Measurements from ENCODE around the gene RPL37A. TPM values are rescaled to one million over a fixed set of nuclear protein-coding genes. Genes with fewer than 3 reads are reported as not detected.

The RPL37A gene
- total and polyA plus RNA-seq, 10 donors: 688 to 9,110 (median 2,096) TPM

GRCh38 chr2:216526939-216527338 lies 28.3 kb downstream of the RPL37A start:
- 84 to 93% (median 91%) methylated on average over 1 of the region's 1 CpG for WGBS, 5 donors
- Histone ChIP-seq H3K9me3 (peaks cover 0 to 10% (median 0%) of the 10 kb centered on the region in 8 donors), H3K27me3 (replicated peaks in 1 of 7) (no peaks in the 10 kb centered on the region), H3K4me3 (no peak overlapping the region), H3K36me3 (no peaks in the 10 kb centered on the region), H3K4me1 (no peaks in the 10 kb centered on the region), H3K27ac (no peak overlapping the region)
- intact Hi-C loops (cut with DNase I; ENCODE audit: low total_unique reads): no loop called here
- TF ChIP-seq POLR2AphosphoS5 (IDR thresholded peaks at IDR 0.05): no peak
- TF ChIP-seq POLR2A (IDR thresholded peaks at IDR 0.05): no peak
- no peak for TF ChIP-seq CTCF (IDR thresholded peaks at IDR 0.05 in 8 of 11, conservative IDR thresholded peaks at IDR 0.05 in 3 of 11)
- no peak for DNase-seq

GRCh38 chr2:216527600-216527999 lies 29.0 kb downstream of the RPL37A start:
- intact Hi-C loops (cut with DNase I; ENCODE audit: low total_unique reads): no loop called here
- Histone ChIP-seq H3K36me3 (no peaks in the 10 kb centered on the region), H3K9me3 (peaks cover 0 to 10% (median 0%) of the 10 kb centered on the region in 8 donors), H3K27me3 (replicated peaks in 1 of 7) (no peaks in the 10 kb centered on the region), H3K4me3 (no peak overlapping the region), H3K4me1 (no peaks in the 10 kb centered on the region), H3K27ac (no peak overlapping the region)
- no peak for TF ChIP-seq CTCF (IDR thresholded peaks at IDR 0.05 in 8 of 11, conservative IDR thresholded peaks at IDR 0.05 in 3 of 11)
- TF ChIP-seq POLR2AphosphoS5 (IDR thresholded peaks at IDR 0.05): no peak
- no peak for TF ChIP-seq POLR2A (IDR thresholded peaks at IDR 0.05)
- DNase-seq: no peak
- 75 to 93% (median 78%) methylated on average over 1 of the region's 1 CpG for WGBS, 5 donors

DNA sequence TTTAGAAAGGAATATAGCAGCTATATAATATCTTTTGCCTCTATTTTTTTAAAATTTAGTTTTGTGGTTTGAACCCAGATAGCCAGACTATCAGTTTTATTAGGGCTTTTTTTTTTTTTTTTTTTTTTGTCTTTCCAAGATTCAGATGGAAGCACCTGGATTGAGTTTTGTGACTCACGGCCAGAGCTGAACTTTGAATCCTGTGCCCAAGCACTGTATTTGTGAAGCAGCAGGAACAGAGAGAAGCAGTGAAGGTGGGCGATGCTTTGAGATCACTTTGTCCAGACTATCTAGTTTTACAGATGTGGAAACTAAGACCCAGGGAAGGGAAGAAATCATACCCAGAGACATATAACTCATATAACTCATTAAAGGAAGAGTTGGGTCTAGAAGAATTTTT lies 33.9 kb downstream of the RPL37A start:
- TF ChIP-seq POLR2AphosphoS5 (IDR thresholded peaks at IDR 0.05) (no peak), POLR2A (IDR thresholded peaks at IDR 0.05) (no peak), CTCF (IDR thresholded peaks at IDR 0.05 in 8 of 11, conservative IDR thresholded peaks at IDR 0.05 in 3 of 11) (no peak)
- peak overlapping the region in 2 of 8 donors; percentile 7 to 82 for H3K27ac ChIP-seq

DNA sequence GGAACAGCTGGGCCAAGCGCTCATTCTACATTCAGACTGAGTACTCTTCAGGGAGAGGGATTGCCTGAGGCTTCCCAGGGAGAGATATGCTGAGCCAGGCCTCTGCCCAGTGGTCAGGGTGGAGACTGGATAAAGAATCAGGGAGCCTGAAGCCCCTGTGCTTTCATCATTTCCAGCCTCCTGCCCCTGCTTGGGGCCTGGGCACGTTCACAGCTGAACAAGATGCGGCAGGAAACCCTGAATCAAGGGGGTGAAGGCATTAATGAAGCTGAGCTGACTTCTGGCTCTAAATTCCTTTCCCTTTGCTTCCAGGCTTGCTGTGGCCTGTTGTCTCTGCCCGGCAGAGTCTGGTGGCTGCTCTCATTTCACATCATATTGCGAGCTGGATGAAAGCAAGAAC lies 35.0 kb downstream of the RPL37A start:
- 68 to 86% (median 83%) methylated on average over 5 of the region's 5 CpGs for WGBS, 5 donors
- H3K9me3 ChIP-seq: no peaks in the 10 kb centered on the region
- H3K4me1 ChIP-seq: peaks cover 0 to 38% (median 23%) of the 10 kb centered on the region in 6 donors
- H3K27me3 ChIP-seq (replicated peaks in 1 of 7): peaks cover 0 to 4% (median 0%) of the 10 kb centered on the region in 7 donors
- TF ChIP-seq CTCF (IDR thresholded peaks at IDR 0.05 in 8 of 11, conservative IDR thresholded peaks at IDR 0.05 in 3 of 11): no peak
- H3K27ac ChIP-seq: peak overlapping the region in 5 of 8 donors; percentile 66 to 82 (median 76)
- DNase-seq: no peak
- intact Hi-C loops (cut with DNase I; ENCODE audit: low total_unique reads): no loop called here
- no peaks in the 10 kb centered on the region for H3K36me3 ChIP-seq
- no peak overlapping the region for H3K4me3 ChIP-seq

More for the DNA sequence above, 33.9 kb downstream of the RPL37A start:
- H3K9me3 ChIP-seq: no peaks in the 10 kb centered on the region
- intact Hi-C loops (cut with DNase I; ENCODE audit: low total_unique reads): no loop called here
- no peak overlapping the region for H3K4me3 ChIP-seq
- 72 to 98% (median 80%) methylated on average over 2 of the region's 2 CpGs for WGBS, 5 donors
- no peaks in the 10 kb centered on the region for H3K36me3 ChIP-seq
- DNase-seq: no peak
- H3K27me3 ChIP-seq (replicated peaks in 1 of 7): peaks cover 0 to 4% (median 0%) of the 10 kb centered on the region in 7 donors
- H3K4me1 ChIP-seq: peaks cover 0 to 37% (median 23%) of the 10 kb centered on the region in 6 donors

All from spleen (tissue), 11 donors.